IPS-11a (cell line): Measurements from ENCODE around the gene DSG1.
"Not testable (repeated sequence)": the region's sequence is repeated elsewhere in the genome, so short reads cannot be mapped to it uniquely, and the experiment has no call there.

Source experiments
- H3K4me3 ChIP-seq: one replicate; pipeline ENCODE4 v1.5.1; 2013; ENCODE audit warnings: low read depth, low read length, control low read depth

DSG1 gene

GRCh38 chr18:31317860-31318259 is at the start of gene DSG1:
Gene DSG1 (plus strand): TSS chr18:31318160. CDS start chr18:31318301, 141 bp downstream.
- H3K4me3 ChIP-seq: no peak within 1 kb of the TSS

GRCh38 chr18:31268985-31269406 is 49.0 kb upstream of the DSG1 start:
- H3K4me3 ChIP-seq: no peak overlapping the region

DNA sequence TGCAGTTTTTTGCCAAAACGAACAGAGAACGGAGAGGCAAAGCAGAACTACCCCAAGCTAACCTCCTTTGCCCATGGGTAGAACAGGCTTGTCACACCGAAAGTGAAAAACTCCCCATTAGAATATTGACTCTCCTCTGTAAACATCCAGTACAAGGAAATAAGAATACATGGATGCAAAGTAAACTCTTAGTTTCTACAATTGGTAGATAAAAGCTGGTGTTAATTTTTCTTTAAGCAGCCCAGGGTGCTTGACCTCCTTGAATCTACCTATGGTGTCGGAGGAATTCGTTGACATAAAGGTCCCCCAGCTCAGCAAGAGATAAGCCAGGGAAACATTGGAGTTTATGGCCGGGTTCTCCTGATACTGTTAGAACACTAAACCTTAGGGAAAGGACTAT is 48.4 kb upstream of the DSG1 start:
- H3K4me3 ChIP-seq: no peak overlapping the region

GRCh38 chr18:31270578-31270977 is 47.4 kb upstream of the DSG1 start:
- no peak overlapping the region for H3K4me3 ChIP-seq

DNA sequence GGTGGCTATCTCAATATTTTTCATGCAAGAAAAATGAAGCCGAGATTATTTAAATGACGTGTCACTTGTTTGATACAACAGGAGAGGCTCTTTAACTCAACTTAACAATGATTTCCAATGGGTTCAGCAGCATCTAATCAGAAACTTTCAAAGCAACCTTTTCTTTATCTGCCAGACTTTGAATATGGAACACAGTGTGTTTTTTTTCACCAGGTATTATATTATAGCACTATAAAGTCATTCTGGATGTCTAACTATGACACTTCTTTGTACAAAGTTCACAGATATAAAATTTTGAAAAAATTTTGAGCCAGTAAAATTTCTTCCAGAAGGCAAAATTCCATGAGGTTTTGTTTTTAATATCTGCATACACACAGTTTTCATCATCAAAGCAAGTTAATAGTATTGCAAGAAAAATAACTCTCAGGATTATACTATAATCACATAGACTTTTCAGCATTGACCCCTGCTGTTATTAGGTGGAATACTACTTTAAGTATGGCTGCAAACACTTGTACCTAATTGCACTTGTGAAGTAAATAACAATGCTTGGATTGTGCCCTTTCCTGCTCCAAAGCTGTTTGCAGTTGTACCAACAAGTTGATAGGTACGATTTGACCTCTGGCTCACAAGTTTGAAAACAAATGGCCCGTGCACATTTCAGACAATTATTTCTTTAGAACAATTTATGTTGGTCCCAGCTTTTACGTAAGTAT is 44.0 kb upstream of the DSG1 start:
- H3K4me3 ChIP-seq: no peak overlapping the region

- no peak overlapping the region for H3K4me3 ChIP-seq
Measured at GRCh38 chr18:31274931-31275330, 43.0 kb upstream of the DSG1 start.

DNA sequence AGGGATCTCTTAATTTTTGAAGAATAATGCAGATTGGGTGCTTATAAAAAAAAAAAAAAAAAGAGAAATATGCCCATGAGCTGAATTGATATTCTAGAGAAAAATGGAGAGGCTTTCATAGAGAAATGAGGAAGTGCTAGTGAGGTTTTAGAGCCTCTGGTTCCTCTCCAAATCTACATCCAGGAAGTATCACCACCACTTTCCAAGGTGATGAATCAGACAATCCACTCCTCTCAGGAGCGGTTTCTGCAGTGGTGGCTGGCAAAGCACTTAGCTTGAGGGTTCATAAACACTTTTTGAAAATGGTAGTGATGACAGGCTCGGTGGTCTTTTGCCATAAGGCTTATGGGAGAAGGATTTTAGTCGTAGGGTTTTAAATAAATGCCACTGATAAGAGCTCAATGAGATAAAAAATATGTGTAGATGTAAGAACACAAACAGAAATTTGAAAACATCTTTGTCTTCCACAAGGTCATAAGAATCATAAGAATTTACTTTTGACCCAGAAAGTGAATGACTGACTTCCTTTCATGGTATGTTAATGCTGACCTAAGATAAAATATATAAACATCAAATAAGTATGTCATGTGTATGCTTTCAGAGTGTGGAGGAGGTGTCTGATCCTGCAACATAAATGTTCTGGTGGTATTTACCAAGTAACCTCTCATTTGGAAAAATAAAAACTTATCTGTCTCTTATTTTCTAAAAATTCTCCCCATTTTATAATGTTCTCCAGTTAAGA is 42.1 kb upstream of the DSG1 start:
- no peak overlapping the region for H3K4me3 ChIP-seq

DNA sequence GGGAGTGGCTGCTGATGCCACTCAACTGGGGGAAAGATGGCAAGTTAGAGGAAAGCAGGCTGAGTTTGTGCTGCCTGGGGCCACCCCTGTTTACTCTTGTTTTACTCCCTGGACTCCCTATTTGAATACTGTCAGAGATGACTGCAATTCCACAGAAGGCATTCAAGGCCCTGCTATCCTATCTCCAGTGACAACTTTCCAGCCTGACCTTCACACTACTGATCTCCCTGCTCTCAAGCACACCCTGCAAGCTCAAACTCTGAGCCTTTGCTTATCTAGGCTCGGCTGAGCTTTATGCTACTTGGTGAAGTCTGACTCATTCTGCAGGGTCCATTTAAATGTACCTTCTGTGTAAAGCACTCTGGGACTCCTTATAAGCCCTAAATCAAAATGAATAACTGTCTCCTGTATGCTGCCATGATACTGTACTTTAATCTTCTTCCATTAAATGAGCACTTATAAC is 39.3 kb upstream of the DSG1 start:
- H3K4me3 ChIP-seq: no peak overlapping the region

DNA sequence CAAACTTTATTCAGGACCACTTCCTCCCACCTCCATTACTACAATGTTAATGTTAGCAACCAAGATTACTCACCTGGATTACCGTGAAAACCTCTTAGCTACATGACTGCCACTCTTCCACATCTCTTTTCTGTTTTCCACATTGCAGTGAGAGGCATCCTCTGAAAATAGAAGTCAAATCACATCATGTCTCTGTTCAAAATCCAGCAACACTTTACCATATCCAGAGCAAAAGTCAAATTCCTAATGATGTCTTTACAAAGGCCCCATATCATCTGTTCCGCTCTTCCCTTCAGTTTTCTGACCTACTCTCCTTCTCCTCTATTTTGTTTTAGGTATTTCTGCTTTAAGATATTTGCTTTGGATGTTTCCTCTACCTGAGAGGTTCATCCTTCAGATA is 37.5 kb upstream of the DSG1 start:
- H3K4me3 ChIP-seq: no peak overlapping the region

DNA sequence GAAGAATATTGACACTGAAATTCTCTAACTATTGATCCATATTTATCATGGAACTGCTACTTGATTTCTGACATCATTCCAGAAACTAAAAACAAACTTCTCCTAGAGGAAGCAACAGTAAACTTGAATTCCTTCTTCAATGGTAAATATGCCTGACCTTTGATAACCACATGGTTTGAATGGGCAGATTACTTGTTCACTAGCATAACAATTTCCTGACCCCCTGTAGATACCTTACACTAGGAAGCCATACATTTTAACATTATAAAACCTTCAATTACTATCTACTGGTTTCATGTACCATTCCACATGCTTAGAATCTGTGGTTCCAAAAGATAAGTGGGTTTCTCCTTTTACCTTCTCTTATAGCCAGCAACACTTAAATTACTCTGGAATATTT is 36.5 kb upstream of the DSG1 start:
- H3K4me3 ChIP-seq: no peak overlapping the region

- not testable (repeated sequence) for H3K4me3 ChIP-seq
Measured at GRCh38 chr18:31289446-31289845, 28.5 kb upstream of the DSG1 start.

DNA sequence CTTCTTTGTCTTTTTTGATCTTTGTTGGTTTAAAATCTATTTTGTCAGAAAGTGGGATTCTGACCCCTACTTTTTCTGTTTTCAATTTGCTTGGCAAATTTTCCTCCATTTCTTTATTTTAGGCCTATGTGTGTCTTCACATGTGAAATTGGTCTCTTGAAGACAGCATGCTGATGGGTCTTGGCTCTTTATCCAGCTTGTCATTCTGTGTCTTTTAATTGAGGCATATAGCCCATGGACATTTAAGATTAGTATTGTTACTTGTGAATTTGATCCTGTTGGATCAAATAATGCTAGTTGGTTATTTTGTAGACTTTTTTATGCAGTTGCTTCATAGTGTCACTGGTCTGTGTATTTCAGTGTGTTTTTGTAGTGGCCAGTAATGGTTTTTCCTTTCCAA is 26.3 kb upstream of the DSG1 start:
- no peak overlapping the region for H3K4me3 ChIP-seq

DNA sequence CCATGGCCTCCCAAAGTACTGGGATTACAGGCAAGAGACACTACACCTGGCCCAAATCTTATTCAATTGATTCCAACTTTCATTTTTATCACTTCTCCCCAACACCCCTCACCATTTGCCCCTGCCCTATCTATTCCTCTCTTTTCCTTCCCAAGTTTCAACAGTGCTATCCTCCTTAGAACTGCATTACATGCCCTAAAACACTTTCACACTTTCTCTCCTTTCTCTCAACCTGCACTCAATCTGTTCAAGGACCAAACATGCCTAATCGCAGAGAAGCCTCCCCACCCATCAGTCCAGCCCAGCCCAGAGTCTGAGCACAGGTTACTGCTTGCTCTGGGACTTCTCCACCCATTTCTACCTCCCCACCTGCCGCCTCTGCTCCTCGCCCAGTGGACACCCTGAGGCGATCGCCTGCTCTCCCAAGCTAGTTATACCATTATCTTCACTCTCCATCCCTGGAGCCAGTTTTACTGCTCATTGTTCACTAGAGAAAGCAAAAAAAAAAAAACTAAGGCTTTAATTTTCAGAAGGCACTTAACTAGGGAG is 23.7 kb upstream of the DSG1 start:
- no peak overlapping the region for H3K4me3 ChIP-seq

DNA sequence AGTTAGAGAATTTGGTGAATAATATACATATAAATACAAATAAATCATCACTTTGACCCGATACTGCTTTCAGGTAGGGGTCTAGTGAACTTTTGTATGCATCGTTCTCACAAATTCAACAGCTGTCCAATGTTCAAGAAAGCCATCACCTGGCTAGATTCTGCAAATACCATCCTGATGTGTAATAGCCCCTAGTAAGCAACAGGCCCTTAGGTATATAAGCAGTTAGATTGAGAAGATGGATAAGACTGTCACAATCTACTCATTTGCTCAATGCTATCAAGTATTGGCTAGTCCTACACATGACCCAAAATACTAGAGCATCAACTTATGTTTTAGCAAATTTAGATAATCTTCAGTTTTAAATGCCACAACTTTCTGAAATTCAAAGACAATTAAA is 20.7 kb upstream of the DSG1 start:
- no peak overlapping the region for H3K4me3 ChIP-seq

GRCh38 chr18:31301201-31301655 is 16.7 kb upstream of the DSG1 start:
- H3K4me3 ChIP-seq: no peak overlapping the region

- no peak overlapping the region for H3K4me3 ChIP-seq
Measured at GRCh38 chr18:31302991-31303390, 15.0 kb upstream of the DSG1 start.

- H3K4me3 ChIP-seq: no peak overlapping the region
Measured at GRCh38 chr18:31303771-31304170, 14.2 kb upstream of the DSG1 start.

GRCh38 chr18:31309115-31309514 is 8.8 kb upstream of the DSG1 start:
- no peak overlapping the region for H3K4me3 ChIP-seq

- no peak overlapping the region for H3K4me3 ChIP-seq
Measured at GRCh38 chr18:31316974-31317373, 986 bp upstream of the DSG1 start.

DNA sequence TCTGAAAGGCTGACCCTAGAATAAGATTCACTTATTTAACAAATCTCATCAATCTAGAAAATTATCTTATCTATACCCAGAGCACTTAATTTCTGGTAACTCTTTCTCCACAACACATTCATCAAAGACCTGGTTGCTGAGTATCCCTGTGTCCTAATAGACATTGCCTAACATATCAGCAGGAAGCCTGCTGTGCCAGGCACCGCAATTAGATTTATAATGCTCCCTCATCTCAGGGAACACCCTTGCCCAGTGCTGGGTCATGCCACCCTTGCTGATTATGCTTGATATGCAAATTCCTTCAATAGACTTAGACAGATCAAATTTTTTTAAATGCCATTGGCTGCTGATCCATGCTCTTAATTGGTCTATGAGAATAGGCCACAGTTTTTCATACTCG is 3.8 kb downstream of the DSG1 start:
- no peak overlapping the region for H3K4me3 ChIP-seq

DNA sequence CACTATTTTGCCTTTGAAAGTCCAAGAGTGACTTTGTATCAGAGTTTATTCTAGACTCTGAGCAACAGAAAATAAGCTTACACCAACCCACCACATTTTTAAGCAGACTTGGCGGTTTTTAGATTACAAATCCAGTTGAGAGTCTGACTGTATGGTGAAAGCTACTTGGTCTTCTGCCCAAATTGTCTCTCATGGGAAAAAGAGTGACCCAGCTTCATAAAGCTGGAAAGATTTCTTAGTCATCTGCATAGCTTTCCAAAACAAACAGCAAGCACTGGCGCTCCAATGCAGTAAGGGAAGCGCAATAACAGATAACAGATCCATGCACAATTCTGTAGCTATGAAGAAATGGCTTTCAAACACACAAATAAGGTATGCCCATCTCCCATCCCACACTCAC is 7.1 kb downstream of the DSG1 start:
- H3K4me3 ChIP-seq: no peak overlapping the region

GRCh38 chr18:31329787-31330438 is 12.0 kb downstream of the DSG1 start:
- H3K4me3 ChIP-seq: no peak overlapping the region
